HG02642 (cell line): ENCODE measurements around the gene C21orf58.

ENCODE experiments used
- ATAC-seq: cut with Tn5 transposase; IDR thresholded peaks from one replicate; pipeline ENCODE4 v1.9.1; 2021; ENCODE audit warnings: mild to moderate bottlenecking; ENCODE audit not compliant: unreplicated experiment, poor library complexity

Gene C21orf58

GRCh38 chr21:46299167-46299566 is 24.5 kb downstream of the C21orf58 start:
- no peak for ATAC-seq

- no peak for ATAC-seq
These were observed 26.1 kb downstream of the C21orf58 start for GRCh38 chr21:46297338-46298271.

GRCh38 chr21:46295996-46296752 is 27.5 kb downstream of the C21orf58 start:
- peak; percentile 78 for ATAC-seq

GRCh38 chr21:46295177-46295770 is 28.4 kb downstream of the C21orf58 start:
- ATAC-seq = no peak

GRCh38 chr21:46294647-46295176 is 29.0 kb downstream of the C21orf58 start:
- no peak for ATAC-seq

GRCh38 chr21:46291561-46291960 is 32.1 kb downstream of the C21orf58 start:
- no peak for ATAC-seq

- no peak for ATAC-seq
These were observed 34.0 kb downstream of the C21orf58 start for GRCh38 chr21:46289655-46290179.

- ATAC-seq = no peak
These were observed 36.1 kb downstream of the C21orf58 start for GRCh38 chr21:46287541-46287940.

GRCh38 chr21:46286648-46287002 is 37.0 kb downstream of the C21orf58 start:
- ATAC-seq = no peak

- ATAC-seq = peak; percentile 91
These were observed 37.7 kb downstream of the C21orf58 start, which contains the start of gene YBEY for GRCh38 chr21:46285761-46286647. Gene YBEY (plus strand): TSS chr21:46286342. CDS start chr21:46286914, 572 bp downstream.

- ATAC-seq = no peak
These were observed 38.4 kb downstream of the C21orf58 start, which contains the start of gene MCM3AP for GRCh38 chr21:46285206-46285661. Gene MCM3AP (minus strand): TSS chr21:46285611. CDS start chr21:46285286, 325 bp downstream.

- no peak for ATAC-seq
These were observed 38.9 kb downstream of the C21orf58 start for GRCh38 chr21:46284733-46285132.

- ATAC-seq = no peak
These were observed 39.5 kb downstream of the C21orf58 start for GRCh38 chr21:46284077-46284644.

- ATAC-seq = no peak
These were observed 48.8 kb downstream of the C21orf58 start for GRCh38 chr21:46274797-46275390.

- no peak for ATAC-seq
These were observed 50.3 kb downstream of the C21orf58 start for GRCh38 chr21:46273341-46273740.

- no peak for ATAC-seq
These were observed 54.2 kb downstream of the C21orf58 start for GRCh38 chr21:46269466-46269865.

- no peak for ATAC-seq
These were observed 55.3 kb downstream of the C21orf58 start for GRCh38 chr21:46268371-46268770.

GRCh38 chr21:46266946-46267345 is 56.7 kb downstream of the C21orf58 start:
- no peak for ATAC-seq
